GM23248 (cell line): Measurements from ENCODE around the gene CDH13.

Source experiments
- EZH2 ChIP-seq: fragments of 200-600 bp; sonication (generic); IDR thresholded peaks from 2 replicates; pipeline ENCODE4 v1.6.1; 2018; ENCODE audit warnings: antibody characterized with exemption, mild to moderate bottlenecking; ENCODE audit not compliant: insufficient read depth, poor library complexity, severe bottlenecking
- EZH2phosphoT487 ChIP-seq: fragments of 200-600 bp; sonication (generic); IDR thresholded peaks from 2 replicates; pipeline ENCODE4 v1.6.1; 2018; ENCODE audit warnings: antibody characterized with exemption, moderate library complexity, mild to moderate bottlenecking, low read depth; ENCODE audit not compliant: insufficient read depth

DNA sequence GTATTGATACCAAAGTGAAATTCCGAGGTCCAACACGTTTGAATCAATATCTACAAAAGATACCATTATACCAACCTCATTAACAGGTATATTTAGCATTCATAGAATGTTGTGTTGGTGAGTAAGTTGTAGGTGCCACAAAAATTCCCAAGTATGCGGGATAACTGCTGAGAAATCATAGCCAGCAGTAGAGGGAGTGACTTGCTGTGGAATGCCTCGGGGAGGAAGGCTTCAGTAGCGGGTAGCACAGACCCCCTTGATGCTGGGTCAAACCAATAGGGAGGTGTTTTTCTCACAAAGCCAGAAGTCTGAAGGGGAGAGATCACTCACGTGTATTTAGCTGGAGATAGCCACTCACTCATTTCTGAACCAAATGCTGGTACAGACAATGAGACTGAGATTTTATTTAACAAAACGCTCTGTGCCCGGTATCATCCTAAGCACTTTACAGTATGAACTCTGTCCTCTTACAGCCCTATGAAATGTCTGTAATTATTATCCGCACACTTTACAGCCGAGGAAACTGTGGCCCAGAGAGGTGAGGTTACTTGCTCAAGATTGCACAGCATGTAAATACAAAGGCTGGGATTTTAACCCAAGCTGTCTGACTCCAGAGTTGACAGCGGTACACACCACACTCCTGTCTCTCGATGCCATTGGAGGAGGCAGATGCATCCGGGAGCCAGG is 1204.1 kb downstream of the CDH13 start:
- TF ChIP-seq EZH2 (no peak), EZH2phosphoT487 (no peak)
